Spinal cord (tissue), 10 donors: Measurements from ENCODE around the gene OSBP2. TPM values are rescaled to one million over a fixed set of nuclear protein-coding genes. Genes with fewer than 3 reads are reported as not detected.
A peak's percentile ranks its signal among the peaks of the same experiment; 100 is the strongest.

Experiments
- DNase-seq, 6 donors: peaks; one replicate each; pipeline versions ENCODE4 v3.0.0 to v3.0.0-alpha.2; 2013 to 2015; ENCODE audit warnings: low spot score in 6 of 6, low read depth in 4 of 6
- H3K27ac ChIP-seq: one replicate; pipeline ENCODE4 v1.5.1; 2013; ENCODE audit warnings: low read depth, low read length, control low read depth
- H3K27me3 ChIP-seq: one replicate; pipeline ENCODE4 v1.6.1; 2013; ENCODE audit warnings: low read length; ENCODE audit not compliant: control insufficient read depth, insufficient read depth
- H3K36me3 ChIP-seq: one replicate; pipeline ENCODE4 v1.6.1; 2013; ENCODE audit warnings: low read length; ENCODE audit not compliant: control insufficient read depth, insufficient read depth
- H3K4me1 ChIP-seq: one replicate; pipeline ENCODE4 v1.6.1; 2013; ENCODE audit warnings: low read length; ENCODE audit not compliant: control insufficient read depth, insufficient read depth
- H3K4me3 ChIP-seq: one replicate; pipeline ENCODE4 v1.5.1; 2013; ENCODE audit warnings: low read depth, low read length, control low read depth
- H3K9me3 ChIP-seq: one replicate; pipeline ENCODE4 v1.6.1; 2013; ENCODE audit warnings: low read length; ENCODE audit not compliant: control insufficient read depth, insufficient read depth
- WGBS: methylation state at CpG from one replicate; pipeline ENCODE4 v1.1.5; 2013; ENCODE audit warnings: missing lambda C conversion rate; ENCODE audit not compliant: insufficient coverage; 5-methylcytosine and 5-hydroxymethylcytosine counted together
- polyA plus RNA-seq, 2 donors: library from polyadenylated mRNA; unstranded; fragments of 120-200 nt; gene quantifications; one replicate each; pipeline ENCODE4 v1.2.1, GENCODE V29; 2013; ENCODE audit not compliant: insufficient read length in 2 of 2
- total RNA-seq, 2 donors: library from RNA; depleted of rRNA in 1 of 2; stranded (reverse); fragments of 120-200 nt in 1 of 2; fragments of >200 nt in 1 of 2; gene quantifications; one replicate each; pipeline versions ENCODE4 v1.2.3 to v1.2.4, GENCODE V29; 2013 to 2014
- donor health status: healthy.

OSBP2 gene
- total and polyA plus RNA-seq, 4 donors, result 20.7 to 25.0 (median 22.4) TPM

DNA sequence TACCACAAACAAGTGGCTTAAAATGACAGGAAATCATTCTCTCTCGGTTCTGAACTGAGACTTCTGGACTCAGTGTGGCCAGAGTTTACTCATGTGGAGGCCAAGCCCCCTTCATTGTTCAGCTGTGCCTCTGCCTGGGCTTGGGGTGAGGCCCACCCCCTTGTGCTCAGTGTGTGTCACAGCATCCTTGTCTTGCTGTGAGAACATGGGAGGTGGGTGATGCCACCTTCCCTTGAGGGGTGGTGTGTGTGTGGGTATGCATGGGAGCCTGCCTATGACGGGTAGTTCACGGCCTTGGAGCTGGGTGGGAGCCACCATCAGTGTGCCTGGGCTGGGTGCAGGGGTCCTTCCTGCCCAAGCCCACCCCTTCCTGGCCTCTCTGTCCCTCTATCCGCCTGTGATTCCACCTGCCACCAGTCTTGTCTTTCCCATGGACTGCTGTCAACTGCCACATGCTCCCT, 172.2 kb downstream of the OSBP2 start:
- H3K4me1 ChIP-seq, result peaks cover 39% of the 10 kb centered on the region
- peaks cover 23% of the 10 kb centered on the region for H3K36me3 ChIP-seq
- no peaks in the 10 kb centered on the region for H3K9me3 ChIP-seq
- no peaks in the 10 kb centered on the region for H3K27me3 ChIP-seq
- H3K4me3 ChIP-seq, result no peak overlapping the region
- no peak overlapping the region for H3K27ac ChIP-seq
- 80% methylated on average over 4 of the region's 4 CpGs for WGBS
- DNase-seq, result no peak

- H3K36me3 ChIP-seq, result peaks cover 27% of the 10 kb centered on the region
- no peak overlapping the region for H3K27ac ChIP-seq
- 89% methylated on average over 19 of the region's 19 CpGs for WGBS
- H3K27me3 ChIP-seq, result no peaks in the 10 kb centered on the region
- no peak for DNase-seq
- no peak overlapping the region for H3K4me3 ChIP-seq
- no peaks in the 10 kb centered on the region for H3K9me3 ChIP-seq
- H3K4me1 ChIP-seq, result peaks cover 49% of the 10 kb centered on the region
These were observed 173.3 kb downstream of the OSBP2 start for GRCh38 chr22:30867746-30868662.

GRCh38 chr22:30868663-30869385, 174.2 kb downstream of the OSBP2 start:
- H3K36me3 ChIP-seq, result peaks cover 33% of the 10 kb centered on the region
- H3K4me1 ChIP-seq, result peaks cover 45% of the 10 kb centered on the region
- H3K27me3 ChIP-seq, result no peaks in the 10 kb centered on the region
- no peak for DNase-seq
- H3K27ac ChIP-seq, result no peak overlapping the region
- H3K9me3 ChIP-seq, result no peaks in the 10 kb centered on the region
- H3K4me3 ChIP-seq, result no peak overlapping the region
- WGBS, result 52% methylated on average over 5 of the region's 12 CpGs

- no peak overlapping the region for H3K27ac ChIP-seq
- DNase-seq, result no peak
These were observed 175.2 kb downstream of the OSBP2 start for GRCh38 chr22:30869667-30870395.

DNA sequence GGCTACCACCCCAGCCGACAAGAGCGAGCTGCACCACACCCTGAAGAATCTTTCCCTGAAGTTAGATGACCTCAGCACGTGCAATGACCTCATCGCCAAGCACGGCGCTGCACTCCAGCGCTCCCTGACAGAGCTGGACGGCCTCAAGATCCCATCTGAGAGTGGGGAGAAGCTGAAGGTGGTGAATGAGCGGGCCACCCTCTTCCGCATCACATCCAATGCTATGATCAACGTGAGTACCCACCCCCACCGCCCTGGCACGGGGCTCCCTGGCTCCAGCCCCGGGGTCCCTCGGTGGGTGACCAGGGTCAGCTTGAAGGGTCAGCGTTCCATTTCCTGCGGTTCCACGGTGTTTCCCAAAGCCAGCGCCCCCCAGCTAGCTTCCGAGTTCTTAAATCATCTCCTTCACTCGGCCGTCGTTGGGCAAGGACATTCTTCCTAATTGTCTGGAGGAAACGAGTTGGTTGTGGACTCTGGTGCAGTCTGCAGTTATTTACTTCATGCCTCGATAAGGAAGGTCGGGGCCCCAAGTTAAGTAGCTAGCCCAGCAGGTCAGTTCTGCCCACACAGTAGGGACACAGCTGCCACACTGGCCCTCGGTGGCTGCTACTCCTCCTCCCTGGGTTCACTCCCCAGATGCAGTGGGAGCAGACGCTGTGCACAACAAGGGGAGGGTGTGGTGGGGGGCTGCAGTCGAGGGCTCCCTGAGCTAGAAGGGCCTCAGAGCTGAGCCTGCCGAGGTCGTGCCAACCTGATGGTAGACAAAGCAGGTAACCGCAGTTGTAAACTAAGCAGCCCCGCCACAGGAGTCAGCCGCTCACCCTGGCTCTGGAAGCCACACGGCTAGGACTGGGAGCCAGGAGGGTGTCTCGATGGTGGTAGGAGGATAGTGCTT, 176.0 kb downstream of the OSBP2 start:
- no peaks in the 10 kb centered on the region for H3K27me3 ChIP-seq
- H3K4me1 ChIP-seq, result peaks cover 46% of the 10 kb centered on the region
- no peak for DNase-seq
- no peak overlapping the region for H3K4me3 ChIP-seq
- WGBS, result 82% methylated on average over 30 of the region's 36 CpGs
- H3K9me3 ChIP-seq, result no peaks in the 10 kb centered on the region
- H3K27ac ChIP-seq, result no peak overlapping the region
- H3K36me3 ChIP-seq, result peaks cover 34% of the 10 kb centered on the region

More at GRCh38 chr22:30869667-30870395, 175.2 kb downstream of the OSBP2 start:
- Histone ChIP-seq H3K4me3 (no peak overlapping the region), H3K9me3 (no peaks in the 10 kb centered on the region), H3K4me1 (peaks cover 45% of the 10 kb centered on the region), H3K27me3 (no peaks in the 10 kb centered on the region), H3K36me3 (peaks cover 31% of the 10 kb centered on the region)
- WGBS, result 90% methylated on average over 11 of the region's 15 CpGs

- Histone ChIP-seq H3K36me3 (peaks cover 40% of the 10 kb centered on the region), H3K27ac (no peak overlapping the region), H3K9me3 (no peaks in the 10 kb centered on the region), H3K4me3 (no peak overlapping the region), H3K27me3 (no peaks in the 10 kb centered on the region), H3K4me1 (peaks cover 56% of the 10 kb centered on the region)
- WGBS, result 80% methylated on average over 11 of the region's 13 CpGs
- no peak for DNase-seq
These were observed 177.0 kb downstream of the OSBP2 start for GRCh38 chr22:30871391-30872284.

GRCh38 chr22:30872285-30873041, 177.8 kb downstream of the OSBP2 start:
- DNase-seq, result peak; percentile 21 to 97 (median 61)
- peaks cover 63% of the 10 kb centered on the region for H3K4me1 ChIP-seq
- peaks cover 41% of the 10 kb centered on the region for H3K36me3 ChIP-seq
- H3K4me3 ChIP-seq, result no peak overlapping the region
- H3K27me3 ChIP-seq, result no peaks in the 10 kb centered on the region
- peak overlapping the region; percentile 17 for H3K27ac ChIP-seq
- WGBS, result 43% methylated on average over 14 of the region's 16 CpGs
- no peaks in the 10 kb centered on the region for H3K9me3 ChIP-seq
